NCI-H2196 (cell line): Measurements from ENCODE around the gene MTX1.
"Not testable (repeated sequence)": the region's sequence is repeated elsewhere in the genome, so short reads cannot be mapped to it uniquely, and the experiment has no call there.

Source experiments
- DNase-seq: peaks from one replicate; lab custom pipeline; 2025; ENCODE audit not compliant: unreplicated experiment; lab: John Stamatoyannopoulos, UW

MTX1 gene

DNA sequence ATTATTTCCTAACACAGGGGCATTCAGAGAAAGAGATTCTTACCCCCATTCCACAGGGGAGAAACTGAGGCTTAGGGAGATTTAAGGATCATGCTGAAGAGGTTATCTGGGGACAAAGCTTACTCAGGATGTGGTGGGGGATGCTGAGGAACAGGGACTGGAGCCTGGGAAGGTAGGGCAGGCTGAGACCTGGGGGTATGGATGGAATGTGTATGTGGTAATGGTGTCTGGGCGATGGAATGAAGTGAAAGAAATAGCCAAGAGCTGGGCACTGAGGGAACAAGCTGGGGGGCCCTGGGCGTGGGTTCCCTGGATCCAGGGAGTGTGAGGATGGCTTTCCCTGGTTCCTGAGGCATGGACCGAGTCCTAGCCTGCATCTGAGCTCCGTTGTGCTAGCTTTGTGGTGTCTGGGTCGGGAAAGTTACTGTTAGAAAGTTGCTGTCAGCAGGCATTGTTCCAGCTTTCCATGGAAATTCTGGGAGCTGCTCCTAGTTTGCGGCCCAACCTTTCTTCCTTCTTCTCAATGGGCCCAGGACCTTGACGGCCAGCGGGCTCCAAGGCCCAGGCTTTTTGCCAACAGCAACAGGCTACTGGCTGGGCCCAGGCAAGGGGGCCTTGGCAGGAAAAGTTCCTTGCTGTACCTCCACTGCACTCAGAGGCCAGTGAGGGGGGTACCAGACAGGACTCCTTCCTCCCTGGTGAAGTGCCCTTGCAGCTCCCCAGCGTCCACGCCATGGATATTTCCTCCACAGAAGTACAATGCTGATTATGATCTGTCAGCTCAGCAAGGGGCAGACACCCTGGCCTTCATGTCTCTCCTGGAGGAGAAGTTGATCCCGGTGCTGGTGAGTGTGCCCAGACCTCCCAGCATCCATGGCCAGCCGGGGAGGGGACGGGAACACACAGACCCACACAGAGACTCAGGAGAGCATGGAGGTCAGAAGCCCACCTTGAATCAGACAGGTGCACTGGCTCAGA is 23.8 kb downstream of the MTX1 start:
- DNase-seq = not testable (repeated sequence)

- not testable (repeated sequence) for DNase-seq
Measured at GRCh38 chr1:155233502-155233901, 25.0 kb downstream of the MTX1 start.

DNA sequence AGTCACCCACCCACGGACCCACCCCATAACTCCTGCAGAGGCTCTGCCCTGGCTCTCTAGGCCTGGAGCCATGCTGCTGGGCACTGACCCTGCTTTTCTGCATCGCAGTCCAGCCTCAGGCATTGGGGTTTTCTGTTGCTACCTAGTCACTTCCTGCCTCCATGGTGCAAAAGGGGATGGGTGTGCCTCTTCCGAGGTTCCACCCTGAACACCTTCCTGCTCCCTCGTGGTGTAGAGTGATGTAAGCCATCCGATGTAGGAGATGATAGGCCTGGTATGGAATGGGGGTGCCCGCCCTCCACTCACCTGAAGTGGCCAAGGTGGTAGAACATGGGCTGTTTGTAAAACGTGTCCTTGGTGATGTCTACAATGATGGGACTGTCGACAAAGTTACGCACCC is 26.9 kb downstream of the MTX1 start:
- not testable (repeated sequence) for DNase-seq

DNA sequence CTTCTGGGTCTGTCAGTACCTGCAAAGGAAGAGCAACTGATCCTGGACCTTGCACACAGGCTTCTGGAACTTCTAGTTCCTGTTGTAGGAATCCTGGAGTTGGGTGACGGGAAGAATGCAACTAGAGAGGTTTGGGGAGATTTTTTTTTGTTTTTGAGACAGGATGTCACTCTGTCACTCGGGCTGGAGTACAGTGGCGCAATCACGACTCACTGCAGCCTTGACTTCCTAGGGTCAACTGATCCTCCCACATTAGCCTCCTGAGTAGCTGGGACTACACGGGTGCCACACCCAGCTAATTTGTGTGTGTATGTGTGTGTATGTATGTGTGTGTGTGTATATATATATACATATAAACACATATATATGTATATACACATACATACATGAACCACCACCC is 28.0 kb downstream of the MTX1 start:
- DNase-seq = no peak

- peak; percentile 78 for DNase-seq
Measured at GRCh38 chr1:155241069-155241679, 32.7 kb downstream of the MTX1 start.

GRCh38 chr1:155241841-155242264 is 33.4 kb downstream of the MTX1 start:
- DNase-seq = no peak

DNA sequence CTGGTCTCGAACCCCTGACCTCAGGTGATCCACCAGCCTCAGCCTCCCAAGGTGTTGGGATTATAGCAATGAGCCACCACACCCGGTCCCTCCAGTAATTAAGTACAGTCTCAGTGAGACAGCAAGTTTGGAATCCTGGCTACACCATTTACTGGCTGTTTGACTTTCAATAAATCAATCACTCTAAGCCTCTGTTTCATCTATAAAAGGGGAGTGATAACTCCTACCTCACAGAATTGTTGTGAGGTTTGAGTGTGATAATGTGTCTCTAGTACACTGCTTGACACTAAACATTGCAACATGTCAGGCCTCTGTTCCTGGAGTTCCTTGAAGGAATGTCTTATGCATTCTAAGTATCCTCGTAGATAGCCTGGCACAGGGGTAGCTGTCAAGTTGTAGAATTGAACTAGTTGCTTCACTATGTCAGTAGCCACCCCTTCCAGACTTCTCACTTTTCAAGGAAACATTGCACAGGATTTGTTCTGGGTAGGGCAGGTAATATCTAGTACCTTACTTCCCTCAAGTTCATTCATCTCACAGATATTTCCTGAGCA is 34.4 kb downstream of the MTX1 start:
- DNase-seq = no peak

DNA sequence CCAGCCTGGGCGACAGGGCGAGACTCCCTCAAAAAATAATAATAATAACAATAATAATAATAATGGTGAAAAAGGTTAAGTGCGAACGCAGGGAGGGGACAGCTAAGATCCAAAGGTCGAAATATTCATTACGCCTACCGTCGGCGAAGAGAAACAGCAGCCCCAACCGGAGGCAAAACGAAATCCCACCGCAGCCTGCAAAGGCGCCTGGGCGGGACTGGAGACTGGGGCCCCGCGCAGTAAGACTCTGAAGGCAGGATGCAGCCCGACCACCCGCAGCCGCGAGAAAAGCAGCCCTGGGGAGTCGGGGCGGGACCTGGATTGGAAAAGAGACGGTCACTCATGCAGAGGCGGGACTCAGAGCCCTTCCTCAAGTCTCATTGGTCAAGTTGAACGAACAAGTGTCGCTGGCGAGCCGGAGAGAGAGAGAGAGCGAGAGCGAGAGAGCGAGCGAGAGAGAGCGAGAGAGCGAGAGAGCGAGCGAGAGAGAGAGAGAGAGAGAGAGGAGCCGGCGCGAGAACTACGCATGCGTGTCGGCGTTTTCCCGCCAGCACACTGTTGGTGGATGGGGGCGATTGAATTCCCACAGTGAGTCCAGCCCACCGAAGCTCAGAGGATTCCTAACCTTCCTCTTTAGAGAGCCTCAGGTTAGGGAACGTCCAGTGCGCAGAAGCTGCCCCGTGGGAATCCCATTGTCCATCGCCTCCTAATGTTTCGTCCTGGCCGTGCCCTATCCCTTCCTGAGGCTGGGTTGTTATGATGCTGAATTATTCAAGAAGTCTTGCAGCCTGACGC is 36.1 kb downstream of the MTX1 start:
- peak; percentile 98 for DNase-seq

- DNase-seq = no peak
Measured at GRCh38 chr1:155245163-155245524, 36.6 kb downstream of the MTX1 start.

GRCh38 chr1:155246796-155247195 is 38.3 kb downstream of the MTX1 start:
- DNase-seq = not testable (repeated sequence)

DNA sequence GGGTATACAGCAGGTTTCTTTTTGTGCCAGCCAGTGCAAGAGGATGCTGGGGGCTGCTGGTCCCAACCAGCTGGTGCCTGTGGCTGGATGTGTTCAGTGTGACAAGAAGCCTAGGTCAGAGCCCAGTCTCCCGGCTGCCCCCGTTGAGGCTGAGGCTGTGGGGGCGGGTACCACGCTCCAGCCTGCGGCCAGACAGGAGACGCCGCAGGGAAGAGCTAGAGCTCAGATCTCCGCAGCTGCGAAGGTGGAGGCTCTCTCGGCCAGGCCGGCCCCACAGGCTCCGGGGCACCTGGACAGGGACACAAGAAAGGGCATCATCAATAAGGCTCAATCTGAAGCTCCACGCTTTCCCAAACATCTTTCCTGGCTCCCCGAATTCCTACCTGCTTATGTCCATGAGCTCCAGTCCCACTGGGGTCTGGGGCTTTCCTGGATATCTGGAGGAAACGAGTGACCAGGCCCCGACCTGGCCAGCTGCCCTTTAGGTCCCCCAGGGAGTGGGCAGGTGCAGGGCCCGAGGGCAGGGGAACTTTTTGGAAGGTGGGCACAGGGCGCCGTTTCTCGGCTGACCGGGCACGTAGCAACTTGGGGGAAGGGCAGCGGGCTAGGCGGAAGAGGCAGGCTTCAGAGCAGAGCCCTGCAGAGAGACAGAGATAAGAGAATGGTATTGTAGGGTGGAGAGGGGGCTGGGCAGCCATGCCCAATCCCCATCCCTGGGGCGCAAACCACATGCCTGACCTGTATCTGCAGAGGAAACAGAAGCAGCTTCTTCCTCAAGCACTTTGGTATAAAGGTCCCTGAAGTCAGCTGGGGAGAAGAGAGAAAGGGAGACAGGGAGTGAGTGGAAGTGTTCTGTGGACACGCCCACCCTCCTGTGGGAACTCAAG is 39.4 kb downstream of the MTX1 start:
- DNase-seq = no peak

- no peak for DNase-seq
Measured at GRCh38 chr1:155250246-155250632, 41.7 kb downstream of the MTX1 start.

DNA sequence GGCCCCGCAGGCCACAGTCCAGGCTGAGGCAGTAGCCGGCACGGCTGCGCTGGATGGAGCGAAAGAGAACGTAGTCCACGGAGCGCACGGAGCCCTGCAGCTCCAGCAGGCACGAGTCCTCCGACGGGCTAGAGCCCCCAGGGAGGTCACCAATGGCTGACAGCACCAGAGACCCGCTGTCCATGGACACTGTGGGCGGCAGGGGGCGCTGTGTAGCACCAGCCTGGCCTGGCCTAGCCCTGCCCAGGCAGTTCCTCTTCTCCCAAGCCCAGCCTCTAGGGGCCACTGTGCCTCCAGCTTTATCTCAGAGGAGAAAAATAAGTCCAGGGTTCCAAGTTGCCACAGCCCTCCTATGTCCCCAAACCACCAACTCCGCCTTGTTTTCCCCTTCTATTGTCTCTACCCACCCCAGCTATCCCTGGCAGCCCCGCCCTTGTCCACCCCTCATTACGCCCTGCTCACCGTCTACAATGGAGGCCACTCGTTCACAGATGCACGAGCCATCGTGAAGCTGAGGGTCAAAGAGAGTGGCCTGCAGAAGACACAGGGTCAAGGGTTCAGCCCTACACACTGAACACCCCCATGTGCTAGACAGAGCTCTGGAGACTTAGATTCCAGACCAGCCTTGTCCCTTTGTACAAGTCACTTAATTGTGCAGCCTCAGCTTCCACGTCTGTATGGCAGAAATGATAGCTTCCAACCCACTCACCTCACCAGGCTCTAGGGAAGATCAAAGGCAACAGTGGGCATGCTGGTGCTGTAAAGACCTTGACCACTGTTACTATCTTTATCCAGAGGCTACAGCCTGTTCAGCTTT is 42.3 kb downstream of the MTX1 start:
- DNase-seq = peak; percentile 90

DNA sequence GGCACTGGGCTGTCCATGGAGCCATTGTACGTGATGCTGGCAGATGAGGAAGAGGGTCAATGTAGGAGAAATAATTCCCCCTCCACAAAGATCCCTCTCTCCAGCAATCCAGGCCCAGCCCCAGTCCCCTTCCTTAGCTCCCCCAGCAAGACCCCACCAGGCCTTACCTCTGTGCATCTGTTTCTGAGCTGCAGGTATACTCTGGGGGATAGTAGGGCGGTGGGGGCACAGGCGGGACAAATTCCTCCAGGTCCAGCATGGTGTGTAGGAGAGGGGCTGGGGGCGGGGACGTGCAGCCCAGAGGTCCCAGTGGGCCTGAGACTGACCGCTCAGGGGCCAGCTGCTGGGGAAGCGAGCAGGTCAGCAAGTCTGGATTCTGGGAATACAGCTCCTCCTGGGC is 43.1 kb downstream of the MTX1 start:
- no peak for DNase-seq

DNA sequence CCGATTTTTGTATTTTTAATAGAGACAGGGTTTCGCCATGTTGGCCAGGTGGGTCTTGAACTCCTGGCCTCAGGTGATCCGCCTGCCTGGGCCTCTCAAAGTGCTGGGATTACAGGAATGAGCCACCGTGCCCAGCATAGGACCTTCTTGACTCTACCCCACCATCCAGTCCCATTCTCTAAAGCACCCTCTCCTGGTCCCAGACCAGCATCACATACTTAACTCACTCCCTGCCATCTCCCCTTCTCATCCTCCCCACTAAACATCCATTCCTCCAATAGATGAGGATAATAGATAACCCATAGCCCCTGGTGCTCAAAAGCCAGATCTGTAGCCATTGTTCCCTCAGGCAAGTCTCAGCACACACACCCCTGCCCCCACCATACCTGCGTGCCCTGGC is 44.7 kb downstream of the MTX1 start:
- no peak for DNase-seq

DNA sequence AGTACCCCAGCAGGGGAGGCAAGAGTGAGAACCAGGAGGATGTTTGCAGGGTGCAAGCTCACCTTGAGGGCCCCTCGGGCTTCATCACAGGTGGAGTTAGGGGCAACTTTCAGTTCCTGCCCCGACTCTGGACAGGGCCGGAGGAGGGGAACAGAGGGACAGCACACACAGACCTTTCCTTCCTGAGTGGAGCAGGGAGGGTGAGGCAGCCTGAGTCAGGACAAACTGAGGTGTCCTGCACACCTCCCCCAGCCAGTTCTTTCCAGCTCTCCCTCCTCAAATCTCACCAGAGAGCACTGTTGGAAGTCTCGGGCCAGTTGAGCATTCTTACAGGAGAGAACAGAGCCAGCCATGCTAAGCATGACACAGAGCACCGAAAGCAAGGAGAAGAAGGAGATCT is 45.3 kb downstream of the MTX1 start:
- DNase-seq = no peak

DNA sequence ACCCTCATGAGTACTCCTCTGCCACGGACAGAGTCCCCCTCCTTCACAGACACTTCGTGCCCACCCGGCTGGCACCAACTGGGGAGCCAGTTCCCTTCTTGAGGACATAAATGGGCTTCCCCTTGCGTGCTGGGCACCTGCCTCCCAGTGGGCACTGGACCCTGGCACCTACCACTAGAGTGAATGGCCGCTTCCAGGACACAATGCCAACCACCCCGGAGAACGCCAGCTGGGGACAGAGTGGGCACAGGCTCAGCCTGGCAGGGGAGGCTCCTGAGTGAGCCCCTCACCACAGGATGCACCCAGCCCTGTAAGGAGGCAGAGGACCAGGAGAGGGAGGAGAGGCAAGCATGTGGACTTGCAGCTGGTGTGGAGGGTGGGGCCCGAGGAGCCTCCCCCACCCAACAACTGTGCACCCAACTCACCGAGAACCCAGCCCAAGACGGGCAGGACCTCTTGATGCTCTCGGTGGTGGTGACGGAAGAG is 45.8 kb downstream of the MTX1 start:
- no peak for DNase-seq

GRCh38 chr1:155254714-155255242 is 46.3 kb downstream of the MTX1 start:
- DNase-seq = no peak
